ENCODE data around the gene LORICRIN.
"Not testable (repeated sequence)": the region's sequence is repeated elsewhere in the genome, so short reads cannot be mapped to it uniquely, and the experiment has no call there.

The LORICRIN gene

GRCh38 chr1:153259387-153259786 lies at the start of gene LORICRIN:
Gene LORICRIN (plus strand): TSS chr1:153259687. CDS start chr1:153260950, 1,263 bp downstream.
- DNase-seq (ENCODE audit: low spot score), result no peak

- no peak for DNase-seq (ENCODE audit: low spot score)
These were observed 49.3 kb upstream of the LORICRIN start for GRCh38 chr1:153210206-153210605.

- DNase-seq (ENCODE audit: low spot score), result no peak
These were observed 47.3 kb upstream of the LORICRIN start for GRCh38 chr1:153212201-153212600.

GRCh38 chr1:153213519-153213918 lies 46.0 kb upstream of the LORICRIN start:
- DNase-seq (ENCODE audit: low spot score), result no peak

- no peak for DNase-seq (ENCODE audit: low spot score)
These were observed 42.3 kb upstream of the LORICRIN start, which contains the start of gene PRR9 for GRCh38 chr1:153217212-153217611. Gene PRR9 (plus strand): TSS chr1:153217584. CDS start chr1:153218145, 561 bp downstream.

GRCh38 chr1:153217744-153218416 lies 41.6 kb upstream of the LORICRIN start:
- no peak for DNase-seq (ENCODE audit: low spot score)

- no peak for DNase-seq (ENCODE audit: low spot score)
These were observed 38.7 kb upstream of the LORICRIN start for GRCh38 chr1:153220606-153221303.

GRCh38 chr1:153223040-153223891 lies 36.2 kb upstream of the LORICRIN start:
- DNase-seq (ENCODE audit: low spot score), result peak; percentile 28

GRCh38 chr1:153227810-153228209 lies 31.7 kb upstream of the LORICRIN start:
- DNase-seq (ENCODE audit: low spot score), result no peak

- no peak for DNase-seq (ENCODE audit: low spot score)
These were observed 31.0 kb upstream of the LORICRIN start for GRCh38 chr1:153228491-153228890.

- DNase-seq (ENCODE audit: low spot score), result not testable (repeated sequence)
These were observed 30.2 kb upstream of the LORICRIN start for GRCh38 chr1:153229076-153229829.

GRCh38 chr1:153231363-153231762 lies 28.1 kb upstream of the LORICRIN start:
- no peak for DNase-seq (ENCODE audit: low spot score)

GRCh38 chr1:153231785-153232184 lies 27.7 kb upstream of the LORICRIN start:
- no peak for DNase-seq (ENCODE audit: low spot score)

GRCh38 chr1:153232553-153232952 lies 26.9 kb upstream of the LORICRIN start:
- no peak for DNase-seq (ENCODE audit: low spot score)

GRCh38 chr1:153233448-153233847 lies 26.0 kb upstream of the LORICRIN start:
- no peak for DNase-seq (ENCODE audit: low spot score)

GRCh38 chr1:153238527-153238926 lies 21.0 kb upstream of the LORICRIN start:
- DNase-seq (ENCODE audit: low spot score), result no peak

GRCh38 chr1:153242160-153242559 lies 17.3 kb upstream of the LORICRIN start:
- DNase-seq (ENCODE audit: low spot score), result no peak

GRCh38 chr1:153245466-153245865 lies 14.0 kb upstream of the LORICRIN start:
- no peak for DNase-seq (ENCODE audit: low spot score)

GRCh38 chr1:153246018-153246417 lies 13.5 kb upstream of the LORICRIN start:
- no peak for DNase-seq (ENCODE audit: low spot score)

GRCh38 chr1:153246825-153247224 lies 12.7 kb upstream of the LORICRIN start:
- DNase-seq (ENCODE audit: low spot score), result no peak

- DNase-seq (ENCODE audit: low spot score), result no peak
These were observed 11.2 kb upstream of the LORICRIN start for GRCh38 chr1:153248176-153248879.

Data from hematopoietic multipotent progenitor cell treated with erythropoietin and hydrocortisone succinate and interleukin-3 and kit ligand, for 17 days (in vitro differentiated cells).